Measurements from ENCODE around the gene IMPACT. TPM values are rescaled to one million over a fixed set of nuclear protein-coding genes. Genes with fewer than 3 reads are reported as not detected.

The IMPACT gene
- total and polyA plus RNA-seq, 2 of the 8 experiments (the other 6 are each of a cell fraction or from before 2014, with no cell fraction given), result 31.1 to 44.6 TPM

Small RNA genes lying within 50 kb of the gene (small RNA-seq; reads per million reads assigned to genes)
- not detected for gene RF00019 (ENCODE audit: insufficient read depth)

Other genes starting within 250 kb of the IMPACT start
- gene OSBPL1A, start 28.8 kb upstream of the IMPACT start, total RNA-seq (2021; fragmentation: NEBNext Ultra II Directional; extraction: Animal tissue kit (Norgen Biotek cat#: 25700)), result 74.9 and 77.1 TPM in 2 replicates
- gene OSBPL1A, start 28.8 kb upstream of the IMPACT start, polyA plus RNA-seq (2011; rRNA removed), result 29.9 and 53.2 TPM in 2 replicates
- not detected in 2 replicates for gene HRH4, start 34.0 kb downstream of the IMPACT start, total RNA-seq (2021; fragmentation: NEBNext Ultra II Directional; extraction: Animal tissue kit (Norgen Biotek cat#: 25700))
- 0.02 and 0.03 TPM in 2 replicates for gene HRH4, start 34.0 kb downstream of the IMPACT start, polyA plus RNA-seq (2011; rRNA removed)

Data from H1 (cell line).